GM20431 (cell line): Measurements from ENCODE around the gene APOBEC3F.
"Not testable (repeated sequence)": the region's sequence is repeated elsewhere in the genome, so short reads cannot be mapped to it uniquely, and the experiment has no call there.

Experiments used
- in situ Hi-C: fragments of 300-500 bp; cut with MseI, MboI; formaldehyde crosslinking; loops from one replicate; pipeline ENCODE4 v1.15.0; 2020; ENCODE audit warnings: low sequenced_read_pairs; ENCODE audit not compliant: unreplicated experiment

The APOBEC3F gene

GRCh38 chr22:39024519-39025308 lies 15.9 kb upstream of the APOBEC3F start:
- in situ Hi-C loops = loop anchor here (25.0 kb wide), 1 partner anchor 288 kb away; the partner anchor contains the start of gene RPL3

GRCh38 chr22:39026509-39027150 lies 14.0 kb upstream of the APOBEC3F start:
- in situ Hi-C loops = no loop called here

- in situ Hi-C loops = no loop called here
Observed at GRCh38 chr22:39027717-39028116, 12.9 kb upstream of the APOBEC3F start.

GRCh38 chr22:39028281-39028680 lies 12.4 kb upstream of the APOBEC3F start:
- in situ Hi-C loops = no loop called here

GRCh38 chr22:39029227-39029626 lies 11.4 kb upstream of the APOBEC3F start:
- in situ Hi-C loops = no loop called here

GRCh38 chr22:39030705-39031104 lies 10.0 kb upstream of the APOBEC3F start:
- in situ Hi-C loops = no loop called here

GRCh38 chr22:39031434-39032295 lies 9.0 kb upstream of the APOBEC3F start:
- in situ Hi-C loops = not testable (repeated sequence)

- in situ Hi-C loops = not testable (repeated sequence)
Observed at GRCh38 chr22:39037071-39037470, 3.6 kb upstream of the APOBEC3F start.

GRCh38 chr22:39039306-39040126 lies 1.1 kb upstream of the APOBEC3F start:
- in situ Hi-C loops = no loop called here

- in situ Hi-C loops = not testable (repeated sequence)
Observed at GRCh38 chr22:39040155-39040537, 518 bp upstream of the APOBEC3F start.

GRCh38 chr22:39041908-39042307 lies 1.2 kb downstream of the APOBEC3F start:
- in situ Hi-C loops = no loop called here

- in situ Hi-C loops = not testable (repeated sequence)
Observed at GRCh38 chr22:39043063-39043462, 2.4 kb downstream of the APOBEC3F start.

- in situ Hi-C loops = not testable (repeated sequence)
Observed at GRCh38 chr22:39045136-39045535, 4.5 kb downstream of the APOBEC3F start.

GRCh38 chr22:39049486-39049885 lies 8.8 kb downstream of the APOBEC3F start:
- in situ Hi-C loops = not testable (repeated sequence)

GRCh38 chr22:39051844-39052495 lies 11.3 kb downstream of the APOBEC3F start:
- in situ Hi-C loops = not testable (repeated sequence)

- in situ Hi-C loops = no loop called here
Observed at GRCh38 chr22:39055658-39056057, 15.0 kb downstream of the APOBEC3F start.

- in situ Hi-C loops = not testable (repeated sequence)
Observed at GRCh38 chr22:39061290-39061689, 20.6 kb downstream of the APOBEC3F start.

GRCh38 chr22:39061951-39062350 lies 21.3 kb downstream of the APOBEC3F start:
- in situ Hi-C loops = not testable (repeated sequence)

- in situ Hi-C loops = not testable (repeated sequence)
Observed at GRCh38 chr22:39063904-39064303, 23.2 kb downstream of the APOBEC3F start.
